GM12872 (cell line): ENCODE measurements around the gene CDH16.

Experiments
- CTCF ChIP-seq: IDR thresholded peaks from 3 replicates; pipeline ENCODE4 v1.5.1; 2011; ENCODE audit warnings: low read depth, mild to moderate bottlenecking, low read length, moderate library complexity; ENCODE audit not compliant: insufficient read depth

The CDH16 gene

DNA sequence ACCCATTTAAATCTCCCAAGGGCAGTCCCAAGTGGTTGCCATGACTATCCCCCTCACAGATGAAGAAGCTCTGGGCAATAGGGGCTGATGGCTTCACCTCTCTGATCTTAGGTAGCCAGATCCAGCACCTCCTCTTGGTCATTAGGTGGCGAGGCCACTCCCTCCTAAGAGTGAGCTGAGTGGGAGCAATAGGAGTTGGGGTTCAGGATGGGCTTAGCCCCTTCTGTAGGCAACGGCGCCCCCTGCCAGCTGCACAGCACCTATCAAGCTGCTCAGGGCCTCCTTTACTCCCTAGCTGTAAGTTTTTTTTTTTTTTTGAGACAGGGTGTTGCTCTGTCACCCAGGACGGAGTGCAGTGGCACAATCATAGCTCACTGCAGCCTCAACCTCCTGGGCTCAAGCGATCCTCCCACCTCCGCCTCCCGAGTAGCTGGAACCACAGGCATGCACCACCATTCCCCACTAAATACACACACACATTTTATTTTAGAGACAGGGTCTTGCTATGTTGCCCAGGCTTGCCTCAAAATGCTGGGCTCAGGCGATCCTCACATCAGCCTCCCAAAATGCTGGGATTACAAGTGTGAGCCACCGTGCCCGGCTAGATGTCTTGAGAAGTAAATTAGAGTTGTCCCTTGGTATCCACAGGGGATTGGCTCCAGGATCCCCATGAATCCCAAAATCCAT, 10.2 kb upstream of the CDH16 start:
- peak; percentile 58; the same call in 2 of the 3 replicates for TF ChIP-seq CTCF

DNA sequence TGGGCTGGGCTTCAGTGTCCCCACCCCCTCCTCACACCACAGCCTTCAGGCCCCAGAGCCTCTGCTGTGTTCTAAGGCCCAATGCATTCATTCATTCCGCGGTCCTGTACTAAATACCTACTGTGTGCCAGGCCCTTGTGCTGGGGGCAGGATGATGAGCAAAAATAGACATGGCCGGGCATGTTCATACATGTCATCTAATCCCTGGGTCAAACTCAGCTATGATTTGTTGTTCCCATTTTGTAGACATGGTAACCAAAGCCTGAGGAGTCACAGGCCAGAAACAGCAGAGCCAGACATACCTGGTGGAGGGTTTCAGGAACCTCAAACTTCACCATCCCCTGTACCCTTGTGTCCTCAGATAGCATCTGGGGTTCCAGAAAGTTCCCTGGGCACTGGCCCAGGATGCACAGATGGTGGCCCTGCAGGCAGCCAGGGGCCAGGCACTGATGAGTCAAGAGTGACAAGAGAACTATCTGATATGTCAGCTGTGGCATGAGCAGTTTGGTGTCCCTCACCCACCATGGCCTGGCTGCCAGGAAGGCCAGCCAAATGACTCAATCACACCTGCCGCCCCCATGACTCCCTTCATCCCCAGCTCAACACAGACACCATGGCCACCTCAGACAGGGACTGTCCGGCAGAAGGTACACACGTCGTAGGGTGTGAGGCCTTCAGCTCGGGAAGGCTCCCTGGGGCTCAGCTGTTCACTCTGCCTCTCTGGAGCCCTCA, 9.4 kb upstream of the CDH16 start:
- TF ChIP-seq CTCF = no peak

DNA sequence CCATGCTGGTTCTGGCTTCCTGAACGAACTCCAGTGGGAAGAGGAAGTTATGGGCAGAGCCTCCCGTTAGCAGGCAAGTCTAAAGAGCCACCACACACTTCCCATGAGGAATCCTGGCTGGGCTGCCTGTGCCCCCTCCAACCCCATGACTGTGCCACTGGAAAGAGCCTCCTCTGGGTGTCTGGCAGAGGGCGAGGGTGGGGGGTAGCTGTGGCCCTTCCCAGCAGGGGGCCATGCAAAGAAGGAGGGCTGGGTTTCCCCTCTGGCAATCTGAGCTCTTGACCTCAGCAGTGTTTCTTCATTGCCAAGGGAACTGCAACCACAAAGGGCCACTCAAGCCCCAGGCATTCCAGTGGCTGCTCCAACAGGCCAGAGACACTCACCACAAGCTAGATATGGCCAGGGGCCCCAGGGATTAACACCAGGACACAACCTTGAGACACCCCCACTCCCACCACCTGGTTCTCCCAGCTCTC, 8.3 kb upstream of the CDH16 start:
- TF ChIP-seq CTCF = no peak

- TF ChIP-seq CTCF = no peak
Measured at GRCh38 chr16:66926171-66926947, 7.7 kb upstream of the CDH16 start.

- TF ChIP-seq CTCF = no peak
Measured at GRCh38 chr16:66925322-66925840, 6.7 kb upstream of the CDH16 start, which contains the start of gene RRAD. TSS of gene RRAD (minus strand) at chr16:66925535. CDS start at chr16:66925179, 356 bp downstream.

GRCh38 chr16:66924527-66925321, 6.0 kb upstream of the CDH16 start:
- peak; percentile 45; the same call in 1 of the 3 replicates for TF ChIP-seq CTCF
